HG02763 (cell line): ENCODE measurements around the gene ITPKB.
"Not testable (repeated sequence)": the region's sequence is repeated elsewhere in the genome, so short reads cannot be mapped to it uniquely, and the experiment has no call there.

Experiments used
- ATAC-seq: cut with Tn5 transposase; IDR thresholded peaks from one replicate; pipeline ENCODE4 v1.9.1; 2021; ENCODE audit warnings: mild to moderate bottlenecking, moderate library complexity; ENCODE audit not compliant: unreplicated experiment

Gene ITPKB

GRCh38 chr1:226761322-226761721 lies 22.2 kb upstream of the ITPKB start:
- no peak for ATAC-seq

- ATAC-seq = no peak
Observed at GRCh38 chr1:226754793-226755533, 15.9 kb upstream of the ITPKB start.

GRCh38 chr1:226754097-226754496 lies 15.0 kb upstream of the ITPKB start:
- ATAC-seq = no peak

GRCh38 chr1:226751703-226752102 lies 12.6 kb upstream of the ITPKB start:
- ATAC-seq = no peak

GRCh38 chr1:226751214-226751613 lies 12.1 kb upstream of the ITPKB start:
- no peak for ATAC-seq

- ATAC-seq = no peak
Observed at GRCh38 chr1:226749467-226749866, 10.4 kb upstream of the ITPKB start.

- ATAC-seq = no peak
Observed at GRCh38 chr1:226748306-226748705, 9.2 kb upstream of the ITPKB start.

GRCh38 chr1:226747519-226748263 lies 8.6 kb upstream of the ITPKB start:
- not testable (repeated sequence) for ATAC-seq

GRCh38 chr1:226743259-226743658 lies 4.2 kb upstream of the ITPKB start:
- no peak for ATAC-seq

GRCh38 chr1:226741009-226741408 lies 1.9 kb upstream of the ITPKB start:
- ATAC-seq = no peak

- no peak for ATAC-seq
Observed at GRCh38 chr1:226739696-226740065, 599 bp upstream of the ITPKB start.

- no peak for ATAC-seq
Observed at GRCh38 chr1:226738421-226738994, 574 bp downstream of the ITPKB start.

GRCh38 chr1:226737819-226738420 lies 1.2 kb downstream of the ITPKB start:
- ATAC-seq = no peak

- ATAC-seq = peak; percentile 28
Observed at GRCh38 chr1:226736908-226737818, 1.9 kb downstream of the ITPKB start.

GRCh38 chr1:226736001-226736907 lies 2.8 kb downstream of the ITPKB start:
- no peak for ATAC-seq

- no peak for ATAC-seq
Observed at GRCh38 chr1:226735576-226735975, 3.5 kb downstream of the ITPKB start.

GRCh38 chr1:226734611-226735153 lies 4.4 kb downstream of the ITPKB start:
- no peak for ATAC-seq

- ATAC-seq = no peak
Observed at GRCh38 chr1:226733876-226734275, 5.2 kb downstream of the ITPKB start.

- ATAC-seq = no peak
Observed at GRCh38 chr1:226733304-226733703, 5.8 kb downstream of the ITPKB start.
